ENCODE results near the gene ADAM12.

DNA sequence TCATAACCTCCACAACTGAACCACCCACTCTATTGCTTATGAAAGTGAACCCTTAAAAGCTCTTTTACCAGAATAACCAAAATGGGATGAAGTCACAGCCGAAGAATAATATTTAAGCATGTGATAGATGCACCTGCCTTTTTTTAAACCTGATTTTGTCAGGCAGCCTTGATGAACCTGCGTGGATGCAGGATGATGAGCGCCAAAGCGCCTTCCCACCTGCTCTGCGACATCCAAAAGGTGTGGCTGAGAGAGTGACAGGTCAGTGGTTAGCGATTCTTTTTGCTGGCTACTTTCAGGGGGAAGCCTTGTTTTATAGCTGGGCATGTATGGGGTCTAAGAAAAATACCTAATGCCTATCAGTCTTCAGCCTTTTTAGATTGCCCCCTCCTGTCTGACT is 334.1 kb downstream of the ADAM12 start:
- TF ChIP-seq, protein P1, sequence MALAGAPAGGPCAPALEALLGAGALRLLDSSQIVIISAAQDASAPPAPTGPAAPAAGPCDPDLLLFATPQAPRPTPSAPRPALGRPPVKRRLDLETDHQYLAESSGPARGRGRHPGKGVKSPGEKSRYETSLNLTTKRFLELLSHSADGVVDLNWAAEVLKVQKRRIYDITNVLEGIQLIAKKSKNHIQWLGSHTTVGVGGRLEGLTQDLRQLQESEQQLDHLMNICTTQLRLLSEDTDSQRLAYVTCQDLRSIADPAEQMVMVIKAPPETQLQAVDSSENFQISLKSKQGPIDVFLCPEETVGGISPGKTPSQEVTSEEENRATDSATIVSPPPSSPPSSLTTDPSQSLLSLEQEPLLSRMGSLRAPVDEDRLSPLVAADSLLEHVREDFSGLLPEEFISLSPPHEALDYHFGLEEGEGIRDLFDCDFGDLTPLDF (CRISPR knock-in tag; IDR thresholded peaks at IDR 0.05) = no peak
- no peak for TF ChIP-seq CREB5 (CRISPR knock-in tag; IDR thresholded peaks at IDR 0.05)
- TF ChIP-seq RBFOX2 (IDR thresholded peaks at IDR 0.05; ENCODE audit: low read depth, low read length) = no peak
- TF ChIP-seq RBBP5 (IDR thresholded peaks at IDR 0.05; ENCODE audit: borderline replicate concordance, insufficient read depth, low read length, poor library complexity, severe bottlenecking) = no peak
- TF ChIP-seq THRAP3 (IDR thresholded peaks at IDR 0.05; ENCODE audit: borderline replicate concordance) = no peak
- TF ChIP-seq HDAC2 (IDR thresholded peaks at IDR 0.05) = no peak
- no peak for TF ChIP-seq PHF8 (IDR thresholded peaks at IDR 0.05; ENCODE audit: borderline replicate concordance, low read length)
- no peak for TF ChIP-seq MTA3 (IDR thresholded peaks at IDR 0.05; ENCODE audit: borderline replicate concordance)
- TF ChIP-seq PRDM10 (IDR thresholded peaks at IDR 0.05; ENCODE audit: partially characterized antibody) = no peak
- TF ChIP-seq MXI1 (IDR thresholded peaks at IDR 0.05; ENCODE audit: low read depth, low read length) = no peak

Measured in K562 (cell line).